ENCODE data around the gene BASP1.

- TF ChIP-seq CTCF (IDR thresholded peaks at IDR 0.05), result no peak
- TF ChIP-seq POLR2A (IDR thresholded peaks at IDR 0.05), result no peak
- TF ChIP-seq EP300 (IDR thresholded peaks at IDR 0.05), result no peak
- TF ChIP-seq POLR2AphosphoS5 (IDR thresholded peaks at IDR 0.05), result no peak
Measured at GRCh38 chr5:17220469-17220868, 3.0 kb downstream of the BASP1 start.
